Spinal cord (tissue), 10 donors: ENCODE measurements around the gene SYNGR1. TPM values are rescaled to one million over a fixed set of nuclear protein-coding genes. Genes with fewer than 3 reads are reported as not detected.

ENCODE experiments used
- DNase-seq, 6 donors: peaks; one replicate each; pipeline versions ENCODE4 v3.0.0 to v3.0.0-alpha.2; 2013 to 2015; ENCODE audit warnings: low spot score in 6 of 6, low read depth in 4 of 6
- H3K27ac ChIP-seq: one replicate; pipeline ENCODE4 v1.5.1; 2013; ENCODE audit warnings: low read depth, low read length, control low read depth
- H3K27me3 ChIP-seq: one replicate; pipeline ENCODE4 v1.6.1; 2013; ENCODE audit warnings: low read length; ENCODE audit not compliant: control insufficient read depth, insufficient read depth
- H3K36me3 ChIP-seq: one replicate; pipeline ENCODE4 v1.6.1; 2013; ENCODE audit warnings: low read length; ENCODE audit not compliant: control insufficient read depth, insufficient read depth
- H3K4me1 ChIP-seq: one replicate; pipeline ENCODE4 v1.6.1; 2013; ENCODE audit warnings: low read length; ENCODE audit not compliant: control insufficient read depth, insufficient read depth
- H3K4me3 ChIP-seq: one replicate; pipeline ENCODE4 v1.5.1; 2013; ENCODE audit warnings: low read depth, low read length, control low read depth
- H3K9me3 ChIP-seq: one replicate; pipeline ENCODE4 v1.6.1; 2013; ENCODE audit warnings: low read length; ENCODE audit not compliant: control insufficient read depth, insufficient read depth
- WGBS: methylation state at CpG from one replicate; pipeline ENCODE4 v1.1.5; 2013; ENCODE audit warnings: missing lambda C conversion rate; ENCODE audit not compliant: insufficient coverage; 5-methylcytosine and 5-hydroxymethylcytosine counted together
- polyA plus RNA-seq, 2 donors: library from polyadenylated mRNA; unstranded; fragments of 120-200 nt; gene quantifications; one replicate each; pipeline ENCODE4 v1.2.1, GENCODE V29; 2013; ENCODE audit not compliant: insufficient read length in 2 of 2
- total RNA-seq, 2 donors: library from RNA; depleted of rRNA in 1 of 2; stranded (reverse); fragments of 120-200 nt in 1 of 2; fragments of >200 nt in 1 of 2; gene quantifications; one replicate each; pipeline versions ENCODE4 v1.2.3 to v1.2.4, GENCODE V29; 2013 to 2014
- donor health status: healthy.

The SYNGR1 gene
- total and polyA plus RNA-seq, 4 donors, result 43.8 to 99.1 (median 71.0) TPM

DNA sequence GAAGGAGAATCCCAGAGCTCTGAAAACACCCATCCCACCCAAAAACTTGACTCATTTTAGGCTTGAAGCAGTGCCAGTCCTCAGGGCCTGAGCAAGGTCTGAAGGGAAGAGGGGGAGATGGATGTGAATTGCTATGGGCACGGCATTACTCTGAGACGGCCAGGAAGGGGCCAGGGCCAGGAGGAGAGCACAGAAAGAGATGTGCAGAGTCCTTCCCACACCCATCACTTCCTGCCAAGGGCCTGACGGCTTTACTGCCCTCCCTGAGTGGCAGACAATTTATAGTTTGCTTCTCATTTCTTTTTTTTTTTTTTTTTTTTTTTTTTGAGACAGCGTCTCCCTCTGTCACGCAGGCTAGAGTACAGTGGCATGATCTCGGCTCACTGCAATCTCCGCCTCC lies 72.3 kb downstream of the SYNGR1 start:
- 92% methylated on average over 2 of the region's 7 CpGs for WGBS
- H3K9me3 ChIP-seq, result no peaks in the 10 kb centered on the region

DNA sequence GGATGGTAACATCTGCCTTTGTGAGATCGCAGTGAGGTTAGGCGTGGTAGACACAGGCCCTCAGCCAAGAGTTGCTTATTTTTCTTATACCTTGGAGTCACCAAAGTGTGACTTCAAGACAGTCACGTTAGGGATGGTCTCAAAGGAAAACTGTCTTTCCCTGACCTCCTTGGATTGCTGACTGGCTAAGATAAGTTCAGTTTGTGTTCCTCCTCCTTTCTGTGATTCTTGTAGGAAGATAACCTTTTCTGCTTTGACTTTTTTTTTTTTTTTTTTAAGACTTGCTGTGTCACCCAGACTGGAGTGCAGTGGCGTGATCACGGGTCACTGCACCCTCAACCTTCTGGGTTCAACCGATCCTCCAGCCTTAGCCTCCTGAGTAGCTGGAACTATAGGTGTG lies 72.9 kb downstream of the SYNGR1 start:
- no peak for DNase-seq
- 94% methylated on average over 6 of the region's 6 CpGs for WGBS
- Histone ChIP-seq H3K36me3 (peaks cover 80% of the 10 kb centered on the region), H3K9me3 (no peaks in the 10 kb centered on the region), H3K27me3 (no peaks in the 10 kb centered on the region), H3K4me1 (peaks cover 2% of the 10 kb centered on the region), H3K27ac (no peak overlapping the region), H3K4me3 (no peak overlapping the region)

More for the DNA sequence above, 72.3 kb downstream of the SYNGR1 start:
- H3K27ac ChIP-seq, result no peak overlapping the region
- no peak for DNase-seq
- H3K27me3 ChIP-seq, result no peaks in the 10 kb centered on the region
- no peaks in the 10 kb centered on the region for H3K4me1 ChIP-seq
- H3K4me3 ChIP-seq, result no peak overlapping the region
- H3K36me3 ChIP-seq, result peaks cover 81% of the 10 kb centered on the region

DNA sequence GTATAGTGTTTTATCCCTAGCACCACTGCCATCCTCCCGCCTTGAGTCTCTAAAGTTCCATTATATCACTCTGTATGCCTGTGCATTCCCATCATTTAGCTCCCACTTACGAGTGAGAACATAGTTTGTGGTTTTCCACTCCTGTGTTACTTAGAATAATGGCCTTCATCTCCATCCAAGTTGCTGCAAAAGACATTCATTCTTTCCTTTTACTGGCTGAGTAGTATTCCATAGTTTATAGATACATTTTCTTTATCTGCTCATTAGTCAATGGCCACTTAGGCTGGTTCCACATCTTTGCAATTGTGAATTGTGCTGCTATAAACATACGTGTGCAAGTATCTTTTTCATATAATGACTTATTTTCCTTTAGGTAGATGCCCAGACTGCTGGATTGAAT lies 74.2 kb downstream of the SYNGR1 start:
- peaks cover 15% of the 10 kb centered on the region for H3K4me1 ChIP-seq
- H3K27ac ChIP-seq, result no peak overlapping the region
- no CpG with 5 or more reads among the region's 3 CpGs for WGBS
- no peak overlapping the region for H3K4me3 ChIP-seq
- DNase-seq, result no peak
- no peaks in the 10 kb centered on the region for H3K9me3 ChIP-seq
- H3K27me3 ChIP-seq, result no peaks in the 10 kb centered on the region
- peaks cover 81% of the 10 kb centered on the region for H3K36me3 ChIP-seq

DNA sequence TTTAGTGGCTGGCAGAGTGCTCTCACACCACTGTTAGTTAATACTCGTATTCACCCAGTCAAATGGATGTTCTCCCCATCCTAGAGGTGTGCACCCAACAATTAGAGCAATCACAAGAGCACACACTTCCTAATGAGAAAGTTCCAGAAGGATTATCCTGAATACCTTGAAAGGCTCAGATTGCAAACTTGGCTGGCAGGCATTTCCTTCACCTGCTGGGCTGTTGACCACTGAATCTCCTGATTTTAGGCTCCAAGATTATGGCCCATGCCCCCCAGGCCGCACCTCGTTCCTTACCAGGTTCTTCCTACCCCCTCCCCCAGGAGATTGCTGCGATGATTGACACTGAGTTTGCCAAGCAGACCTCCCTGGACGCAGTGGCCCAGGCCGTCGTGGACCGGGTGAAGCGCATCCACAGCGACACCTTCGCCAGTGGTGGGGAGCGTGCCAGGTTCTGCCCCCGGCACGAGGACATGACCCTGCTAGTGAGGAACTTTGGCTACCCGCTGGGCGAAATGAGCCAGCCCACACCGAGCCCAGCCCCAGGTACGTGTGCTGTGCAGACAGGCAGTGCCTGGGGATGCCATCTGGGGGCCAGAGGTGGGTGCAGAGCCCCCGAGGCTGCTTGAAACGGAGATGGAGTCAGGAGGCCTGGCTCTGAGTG lies 76.7 kb downstream of the SYNGR1 start:
- Histone ChIP-seq H3K36me3 (peaks cover 82% of the 10 kb centered on the region), H3K27ac (peak overlapping the region; percentile 48)

DNA sequence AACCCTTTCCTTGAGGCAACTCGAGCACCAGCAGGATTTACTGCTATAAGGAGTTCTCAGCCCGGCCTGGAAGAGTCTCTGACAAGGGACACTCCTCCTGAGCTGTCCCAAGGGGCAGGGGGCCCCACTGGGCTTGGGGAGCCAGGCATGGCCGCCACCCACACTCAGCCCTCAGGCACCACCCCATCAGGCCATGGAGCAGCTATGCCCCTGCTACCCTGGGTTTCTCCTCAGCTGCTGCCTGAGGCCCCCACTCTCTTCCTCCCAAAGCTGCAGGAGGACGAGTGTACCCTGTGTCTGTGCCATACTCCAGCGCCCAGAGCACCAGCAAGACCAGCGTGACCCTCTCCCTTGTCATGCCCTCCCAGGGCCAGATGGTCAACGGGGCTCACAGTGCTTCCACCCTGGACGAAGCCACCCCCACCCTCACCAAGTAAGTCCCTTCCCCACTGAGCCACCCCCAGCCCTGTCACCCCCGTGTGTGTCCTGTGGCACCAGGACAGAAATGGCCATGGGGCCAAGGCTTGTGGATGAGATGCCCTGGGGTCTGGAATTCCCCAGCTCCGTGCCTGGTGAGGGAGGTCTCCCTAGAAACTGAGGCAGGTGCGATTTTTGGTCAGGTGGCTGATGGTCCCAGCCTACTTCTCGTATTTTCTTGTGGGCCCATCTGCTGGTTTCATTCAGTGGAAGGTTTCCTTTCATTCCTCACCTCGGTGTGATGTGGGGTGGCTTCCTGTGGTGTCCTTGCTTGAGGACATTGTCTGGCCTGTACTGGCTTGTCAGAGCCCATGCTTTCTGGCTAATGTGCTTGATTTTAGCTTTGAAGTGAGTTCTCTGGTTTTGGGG lies 78.2 kb downstream of the SYNGR1 start:
- Histone ChIP-seq H3K27ac (peak overlapping the region; percentile 88), H3K27me3 (no peaks in the 10 kb centered on the region), H3K36me3 (peaks cover 82% of the 10 kb centered on the region), H3K9me3 (no peaks in the 10 kb centered on the region), H3K4me3 (no peak overlapping the region), H3K4me1 (peaks cover 48% of the 10 kb centered on the region)
- 68% methylated on average over 12 of the region's 13 CpGs for WGBS
- no peak for DNase-seq

More for the DNA sequence above, 76.7 kb downstream of the SYNGR1 start:
- Histone ChIP-seq H3K9me3 (no peaks in the 10 kb centered on the region), H3K4me1 (peaks cover 37% of the 10 kb centered on the region), H3K27me3 (no peaks in the 10 kb centered on the region), H3K4me3 (no peak overlapping the region)
- WGBS, result 93% methylated on average over 20 of the region's 20 CpGs
- DNase-seq, result no peak

DNA sequence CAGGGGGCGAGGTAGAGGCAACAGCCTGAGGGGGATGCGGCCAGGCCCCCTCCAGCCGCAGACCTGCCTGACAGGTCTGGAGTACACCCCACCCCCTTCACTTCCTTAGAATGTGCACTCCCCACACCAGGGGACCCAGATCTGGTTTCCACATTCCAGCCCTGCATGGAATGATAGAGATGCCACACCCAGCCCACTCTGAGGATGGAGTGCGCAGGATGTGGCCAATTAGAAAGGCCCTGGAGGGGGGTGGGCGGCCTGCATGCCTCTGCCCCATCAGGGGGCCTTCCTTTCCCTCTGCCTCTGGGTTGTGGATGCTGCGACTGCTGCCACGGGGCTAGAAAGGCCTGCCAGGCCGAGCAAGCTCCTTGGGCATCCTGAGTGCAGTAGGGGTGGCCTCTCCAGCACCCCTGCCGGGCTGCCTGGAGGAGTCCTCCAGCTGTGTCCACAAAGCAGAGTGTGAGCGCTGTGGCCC lies 78.8 kb downstream of the SYNGR1 start:
- WGBS, result 24% methylated on average over 5 of the region's 10 CpGs
- H3K4me3 ChIP-seq, result no peak overlapping the region
- no peaks in the 10 kb centered on the region for H3K9me3 ChIP-seq
- H3K36me3 ChIP-seq, result peaks cover 87% of the 10 kb centered on the region
- H3K4me1 ChIP-seq, result peaks cover 53% of the 10 kb centered on the region
- H3K27ac ChIP-seq, result peak overlapping the region; percentile 88
- H3K27me3 ChIP-seq, result no peaks in the 10 kb centered on the region
- DNase-seq, result peak in 1 of 6 donors; percentile 73

DNA sequence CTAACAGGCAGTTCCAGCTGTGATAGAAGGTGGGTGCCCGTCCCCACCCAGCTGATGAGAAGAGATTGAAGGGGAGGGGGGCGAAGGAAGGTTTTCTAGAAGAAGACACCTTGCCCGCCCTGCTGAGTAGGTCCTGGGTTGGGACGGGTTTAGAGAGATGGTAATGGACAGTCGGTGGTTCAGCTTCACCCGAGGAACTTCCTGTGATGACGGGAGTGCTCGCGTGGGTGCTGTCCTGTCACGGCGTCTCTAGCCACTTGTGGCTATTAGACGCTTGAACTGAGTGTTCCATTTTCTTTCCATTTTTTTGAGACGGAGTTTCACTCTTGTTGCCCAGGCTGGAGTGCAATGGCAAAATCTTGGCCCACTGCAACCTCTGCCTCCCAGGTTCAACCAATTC lies 79.4 kb downstream of the SYNGR1 start:
- H3K27ac ChIP-seq, result peak overlapping the region; percentile 88
- H3K9me3 ChIP-seq, result no peaks in the 10 kb centered on the region
- H3K27me3 ChIP-seq, result no peaks in the 10 kb centered on the region
- H3K4me3 ChIP-seq, result no peak overlapping the region
- peaks cover 89% of the 10 kb centered on the region for H3K36me3 ChIP-seq
- 88% methylated on average over 12 of the region's 13 CpGs for whole genome bisulfite sequencing
- peaks cover 58% of the 10 kb centered on the region for H3K4me1 ChIP-seq
- no peak for DNase-seq

DNA sequence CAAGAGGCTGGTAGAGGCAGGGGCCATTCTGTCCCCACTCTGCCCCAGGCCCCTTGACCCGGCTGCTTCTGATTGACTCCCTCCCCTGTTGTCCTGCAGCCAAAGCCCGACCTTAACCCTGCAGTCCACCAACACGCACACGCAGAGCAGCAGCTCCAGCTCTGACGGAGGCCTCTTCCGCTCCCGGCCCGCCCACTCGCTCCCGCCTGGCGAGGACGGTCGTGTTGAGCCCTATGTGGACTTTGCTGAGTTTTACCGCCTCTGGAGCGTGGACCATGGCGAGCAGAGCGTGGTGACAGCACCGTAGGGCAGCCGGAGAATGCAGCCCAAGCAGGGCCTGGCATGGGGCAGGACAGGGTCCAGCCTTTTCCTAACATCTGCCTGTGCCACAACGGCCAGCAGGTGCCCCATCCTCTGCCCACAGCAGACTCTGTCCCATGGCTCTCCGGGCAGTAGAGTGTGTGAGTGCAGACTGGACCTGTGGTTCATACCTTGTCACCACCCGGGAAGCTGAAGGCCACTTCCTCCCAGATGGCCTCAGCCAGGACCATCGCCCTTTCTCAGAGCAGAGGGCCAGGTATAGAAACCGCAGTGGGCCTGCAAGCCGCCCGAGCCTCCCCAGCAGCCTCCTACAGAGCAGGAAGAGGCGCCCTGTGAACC lies 80.3 kb downstream of the SYNGR1 start:
- Histone ChIP-seq H3K27me3 (no peaks in the 10 kb centered on the region), H3K9me3 (no peaks in the 10 kb centered on the region), H3K27ac (peak overlapping the region; percentile 88), H3K36me3 (peaks cover 87% of the 10 kb centered on the region), H3K4me1 (peaks cover 65% of the 10 kb centered on the region), H3K4me3 (no peak overlapping the region)
- DNase-seq, result no peak
- WGBS, result 85% methylated on average over 27 of the region's 27 CpGs

DNA sequence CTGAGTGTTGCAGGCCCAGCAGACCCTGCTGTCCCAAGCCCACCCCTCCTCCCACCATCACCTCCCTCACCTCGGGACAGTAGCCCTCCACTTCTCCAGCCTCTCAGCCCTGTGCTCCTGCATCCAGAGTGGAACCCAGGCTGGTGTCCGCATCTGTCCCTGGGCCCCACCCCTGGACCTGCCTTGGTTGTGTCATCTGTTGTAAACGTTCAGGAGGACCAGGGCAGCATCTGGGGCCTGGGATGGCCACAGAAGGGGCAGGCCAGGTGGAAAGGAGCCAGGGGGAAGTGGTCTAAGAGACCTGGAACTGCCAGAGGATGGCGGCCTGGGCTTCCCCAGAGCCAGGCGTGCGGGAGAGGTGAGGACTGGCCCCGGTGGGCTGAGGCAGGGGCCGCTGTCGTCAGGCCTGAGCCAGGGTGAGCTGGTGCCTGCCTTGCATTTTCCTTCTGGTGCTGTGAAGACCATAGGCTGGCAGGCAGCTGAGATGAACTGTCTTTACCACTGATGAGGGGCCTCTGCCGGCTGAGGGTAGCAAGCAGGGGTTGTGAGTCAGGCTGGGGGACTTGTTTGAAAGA lies 80.9 kb downstream of the SYNGR1 start:
- Histone ChIP-seq H3K4me3 (no peak overlapping the region), H3K9me3 (no peaks in the 10 kb centered on the region), H3K36me3 (peaks cover 89% of the 10 kb centered on the region), H3K27me3 (no peaks in the 10 kb centered on the region), H3K4me1 (peaks cover 65% of the 10 kb centered on the region), H3K27ac (peak overlapping the region; percentile 88)
- DNase-seq, result no peak
- WGBS, result 75% methylated on average over 10 of the region's 10 CpGs
